Memory B cell (primary cell): Measurements from ENCODE around the gene ABCB10.

ENCODE experiments used
- ATAC-seq: fragments of 150-1000 bp; cut with Tn5 transposase; 2 replicates; pipeline ENCODE4 v1.10.0; 2021; ENCODE audit warnings: low read depth, mild to moderate bottlenecking, moderate library complexity
- DNase-seq, 2 donors: peaks; one replicate each; pipeline ENCODE4 v3.0.0; 2022; ENCODE audit warnings: low spot score in 2 of 2
- H3K27ac Mint-ChIP-seq: one replicate; pipeline ENCODE4 v1.8.0; 2022; ENCODE audit warnings: mild to moderate bottlenecking, moderate library complexity, mixed read lengths
- H3K27me3 Mint-ChIP-seq: one replicate; pipeline ENCODE4 v1.8.0; 2022; ENCODE audit warnings: mixed read lengths
- H3K36me3 Mint-ChIP-seq: one replicate; pipeline ENCODE4 v1.8.0; 2022; ENCODE audit warnings: mild to moderate bottlenecking, mixed read lengths
- H3K4me1 Mint-ChIP-seq: one replicate; pipeline ENCODE4 v1.8.0; 2022; ENCODE audit warnings: mixed read lengths
- H3K4me3 Mint-ChIP-seq: one replicate; pipeline ENCODE4 v1.8.0; 2022; ENCODE audit warnings: mild to moderate bottlenecking, moderate library complexity, mixed read lengths
- H3K9me3 Mint-ChIP-seq: one replicate; pipeline ENCODE4 v1.8.0; 2022; ENCODE audit warnings: mixed read lengths

Gene ABCB10

GRCh38 chr1:229582011-229582694 is 23.6 kb upstream of the ABCB10 start:
- DNase-seq = no peak
- ATAC-seq = no peak
- no peak overlapping the region for H3K4me3 Mint-ChIP-seq
- H3K4me1 Mint-ChIP-seq = peaks cover 18% of the 10 kb centered on the region
- no peak overlapping the region for H3K27ac Mint-ChIP-seq
- no peaks in the 10 kb centered on the region for H3K9me3 Mint-ChIP-seq
- H3K36me3 Mint-ChIP-seq = no peaks in the 10 kb centered on the region
- H3K27me3 Mint-ChIP-seq = no peaks in the 10 kb centered on the region

GRCh38 chr1:229581485-229581884 is 23.0 kb upstream of the ABCB10 start:
- H3K4me1 Mint-ChIP-seq = peaks cover 17% of the 10 kb centered on the region
- no peaks in the 10 kb centered on the region for H3K27me3 Mint-ChIP-seq
- no peaks in the 10 kb centered on the region for H3K9me3 Mint-ChIP-seq
- H3K36me3 Mint-ChIP-seq = no peaks in the 10 kb centered on the region
- H3K4me3 Mint-ChIP-seq = no peak overlapping the region
- no peak for DNase-seq
- H3K27ac Mint-ChIP-seq = no peak overlapping the region
- no peak for ATAC-seq

DNA sequence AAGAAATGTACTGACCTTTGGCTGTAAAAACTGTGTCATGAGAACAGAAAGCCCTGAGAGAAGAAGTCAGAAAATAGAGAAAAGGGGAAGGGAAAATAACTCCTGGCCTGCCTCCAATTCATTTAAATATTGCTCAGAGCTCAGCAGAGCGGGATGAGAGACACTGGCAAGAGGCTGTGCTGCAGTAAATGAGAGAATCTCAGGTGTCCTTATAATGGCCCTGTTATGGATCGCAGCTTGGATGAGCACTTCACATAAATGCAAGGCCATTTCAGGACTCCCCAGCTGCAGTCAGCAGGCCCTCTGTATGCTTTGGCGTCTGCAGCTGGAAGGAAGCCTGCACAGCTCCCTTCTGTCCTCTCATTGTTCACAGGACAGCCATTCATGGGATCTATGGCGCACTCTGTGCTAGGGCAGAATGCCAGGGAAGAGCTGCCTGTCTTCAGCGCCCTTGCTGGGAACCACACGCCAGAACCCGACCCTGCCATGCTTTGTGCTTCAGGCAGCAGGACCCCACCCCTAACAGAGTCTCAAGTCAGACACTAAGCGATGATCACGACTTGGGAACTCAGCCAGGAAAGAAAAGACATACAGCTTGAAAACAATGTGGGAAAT is 20.7 kb upstream of the ABCB10 start:
- ATAC-seq = peak; percentile 96
- H3K4me1 Mint-ChIP-seq = peaks cover 17% of the 10 kb centered on the region
- H3K9me3 Mint-ChIP-seq = no peaks in the 10 kb centered on the region
- H3K36me3 Mint-ChIP-seq = no peaks in the 10 kb centered on the region
- peak; percentile 5 to 13 for DNase-seq
- peak overlapping the region; percentile 45 for H3K27ac Mint-ChIP-seq
- peak overlapping the region; percentile 76 for H3K4me3 Mint-ChIP-seq
- H3K27me3 Mint-ChIP-seq = no peaks in the 10 kb centered on the region

- Mint-ChIP-seq H3K36me3 (no peaks in the 10 kb centered on the region), H3K27ac (peak overlapping the region; percentile 45), H3K4me1 (peaks cover 17% of the 10 kb centered on the region), H3K4me3 (peak overlapping the region; percentile 76), H3K9me3 (no peaks in the 10 kb centered on the region), H3K27me3 (no peaks in the 10 kb centered on the region)
- DNase-seq (no peak), ATAC-seq (peak; percentile 54)
These were observed 19.9 kb upstream of the ABCB10 start for GRCh38 chr1:229578168-229579058.

- H3K4me1 Mint-ChIP-seq = peaks cover 20% of the 10 kb centered on the region
- no peak overlapping the region for H3K27ac Mint-ChIP-seq
- H3K4me3 Mint-ChIP-seq = no peak overlapping the region
These were observed 16.4 kb upstream of the ABCB10 start for GRCh38 chr1:229574679-229575442.

GRCh38 chr1:229572286-229572685 is 13.8 kb upstream of the ABCB10 start:
- Mint-ChIP-seq H3K27ac (no peak overlapping the region), H3K4me3 (no peak overlapping the region)
- no peak for ATAC-seq

More at GRCh38 chr1:229574679-229575442, 16.4 kb upstream of the ABCB10 start:
- no peaks in the 10 kb centered on the region for H3K9me3 Mint-ChIP-seq
- ATAC-seq (no peak), DNase-seq (no peak)
- H3K36me3 Mint-ChIP-seq = no peaks in the 10 kb centered on the region
- H3K27me3 Mint-ChIP-seq = no peaks in the 10 kb centered on the region

DNA sequence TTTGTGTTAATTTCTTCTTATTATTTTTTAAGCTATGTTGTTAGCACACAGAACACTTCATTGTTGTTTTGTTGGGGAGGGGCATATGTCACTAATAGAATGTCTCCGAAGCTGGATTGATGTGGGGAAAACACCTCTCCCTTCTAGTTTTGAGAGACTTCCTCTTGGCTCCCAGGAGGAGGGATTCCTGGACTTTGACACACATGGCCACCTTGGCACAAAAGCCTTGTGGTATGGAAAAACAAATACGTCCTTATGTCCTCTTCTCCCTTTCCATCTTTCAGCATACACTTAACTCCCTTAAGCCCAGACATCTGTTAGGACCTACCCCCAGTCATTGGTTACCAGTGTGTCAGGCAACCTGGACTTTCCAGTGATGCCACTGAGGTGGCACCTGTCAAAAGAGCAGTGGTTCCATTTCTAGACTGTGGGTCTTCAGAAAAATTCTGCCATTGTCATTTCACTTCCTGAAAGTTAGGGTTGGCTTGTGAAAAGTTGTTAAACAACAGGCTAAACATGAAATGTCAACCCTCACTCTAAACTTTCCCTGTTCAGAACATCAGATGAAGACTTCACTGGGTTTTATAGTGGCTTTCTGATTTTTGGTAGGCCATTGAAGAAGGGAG is 12.5 kb upstream of the ABCB10 start:
- H3K27ac Mint-ChIP-seq = no peak overlapping the region
- no peak for DNase-seq
- no peak for ATAC-seq
- H3K4me3 Mint-ChIP-seq = no peak overlapping the region
- no peaks in the 10 kb centered on the region for H3K9me3 Mint-ChIP-seq
- no peaks in the 10 kb centered on the region for H3K27me3 Mint-ChIP-seq
- H3K4me1 Mint-ChIP-seq = peaks cover 4% of the 10 kb centered on the region
- no peaks in the 10 kb centered on the region for H3K36me3 Mint-ChIP-seq

More at GRCh38 chr1:229572286-229572685, 13.8 kb upstream of the ABCB10 start:
- no peak for DNase-seq
- Mint-ChIP-seq H3K4me1 (peaks cover 4% of the 10 kb centered on the region), H3K9me3 (no peaks in the 10 kb centered on the region), H3K36me3 (no peaks in the 10 kb centered on the region), H3K27me3 (no peaks in the 10 kb centered on the region)

DNA sequence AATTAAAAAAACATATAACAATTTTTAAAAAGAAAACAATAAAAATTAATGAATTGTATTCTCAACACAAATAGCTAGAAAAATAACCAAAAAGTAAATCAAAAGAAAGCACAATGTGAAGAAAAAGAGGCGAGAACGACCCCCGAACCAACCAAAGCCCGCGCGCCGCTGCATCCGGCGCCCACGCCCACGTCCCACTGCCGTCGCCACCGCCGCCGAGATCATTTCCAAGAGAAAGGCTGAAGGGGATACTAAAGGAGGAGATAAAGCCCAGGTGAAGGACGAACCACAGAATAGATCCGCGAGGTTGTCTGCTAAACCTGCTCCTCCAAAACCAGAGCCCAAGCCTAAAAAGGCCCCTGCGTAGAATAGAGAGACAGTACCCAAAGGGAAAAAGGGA is 11.8 kb upstream of the ABCB10 start:
- H3K36me3 Mint-ChIP-seq = no peaks in the 10 kb centered on the region
- DNase-seq (no peak), ATAC-seq (no peak)
- H3K4me1 Mint-ChIP-seq = peaks cover 4% of the 10 kb centered on the region
- H3K27ac Mint-ChIP-seq = no peak overlapping the region
- no peaks in the 10 kb centered on the region for H3K27me3 Mint-ChIP-seq
- H3K9me3 Mint-ChIP-seq = no peaks in the 10 kb centered on the region
- no peak overlapping the region for H3K4me3 Mint-ChIP-seq

DNA sequence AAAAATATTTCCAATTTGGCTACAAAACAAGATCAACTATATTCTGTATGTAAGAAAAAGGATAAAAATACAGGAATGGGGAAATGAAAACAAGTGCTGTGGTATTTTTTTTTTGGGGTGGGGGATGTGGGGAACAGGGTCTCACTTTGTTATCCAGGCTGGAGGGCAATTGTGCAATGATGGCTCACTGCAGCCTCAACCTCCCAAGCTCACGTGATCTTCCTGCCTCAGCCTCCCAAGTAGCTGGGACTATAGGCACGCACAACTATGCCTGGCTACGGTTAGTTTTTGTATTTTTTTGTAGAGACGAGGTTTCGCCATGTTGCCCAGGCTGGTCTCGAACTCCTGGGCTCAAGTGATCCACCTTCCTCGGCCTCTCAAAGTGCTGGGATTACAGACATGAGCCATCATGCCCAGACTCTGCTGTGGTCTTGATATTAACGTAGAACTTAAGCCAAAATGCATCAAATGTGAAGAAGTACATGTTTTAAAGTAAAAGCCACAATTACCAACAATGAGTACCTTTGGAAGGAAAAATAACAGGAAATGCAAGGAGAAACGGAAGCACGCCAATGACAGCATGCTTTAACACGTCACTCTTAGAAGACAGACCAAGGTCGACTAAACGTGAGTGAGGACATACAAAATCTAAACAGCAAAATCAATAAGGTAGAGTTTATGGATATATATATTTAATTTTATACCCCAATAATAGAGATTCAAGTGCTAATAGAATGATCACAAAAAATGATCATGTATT is 8.8 kb upstream of the ABCB10 start:
- ATAC-seq (no peak), DNase-seq (no peak)
- no peaks in the 10 kb centered on the region for H3K27me3 Mint-ChIP-seq
- peaks cover 1% of the 10 kb centered on the region for H3K4me1 Mint-ChIP-seq
- no peak overlapping the region for H3K4me3 Mint-ChIP-seq
- no peak overlapping the region for H3K27ac Mint-ChIP-seq
- no peaks in the 10 kb centered on the region for H3K9me3 Mint-ChIP-seq
- no peaks in the 10 kb centered on the region for H3K36me3 Mint-ChIP-seq

DNA sequence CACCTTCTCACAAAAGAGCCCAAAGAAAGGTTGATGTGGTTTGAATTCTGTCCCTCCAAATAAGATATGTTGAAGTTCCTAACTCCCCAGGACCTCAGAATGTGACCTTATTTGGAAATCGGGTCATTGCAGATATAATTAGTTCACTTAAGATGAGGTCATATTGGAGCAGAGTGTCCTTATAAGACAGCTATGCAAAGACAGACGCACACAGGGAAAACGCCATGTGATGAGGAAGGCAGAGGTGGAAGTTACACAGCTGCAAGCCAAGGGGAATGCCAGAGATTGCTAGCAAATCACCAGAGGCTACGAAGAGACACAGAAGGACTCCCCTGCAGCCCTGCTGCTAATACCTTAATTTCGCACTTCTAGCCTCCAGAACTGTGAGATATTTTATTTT is 5.2 kb upstream of the ABCB10 start:
- no peak for ATAC-seq
- no peak for DNase-seq
- Mint-ChIP-seq H3K27me3 (no peaks in the 10 kb centered on the region), H3K27ac (no peak overlapping the region), H3K4me1 (peaks cover 6% of the 10 kb centered on the region), H3K9me3 (no peaks in the 10 kb centered on the region), H3K4me3 (no peak overlapping the region), H3K36me3 (no peaks in the 10 kb centered on the region)

DNA sequence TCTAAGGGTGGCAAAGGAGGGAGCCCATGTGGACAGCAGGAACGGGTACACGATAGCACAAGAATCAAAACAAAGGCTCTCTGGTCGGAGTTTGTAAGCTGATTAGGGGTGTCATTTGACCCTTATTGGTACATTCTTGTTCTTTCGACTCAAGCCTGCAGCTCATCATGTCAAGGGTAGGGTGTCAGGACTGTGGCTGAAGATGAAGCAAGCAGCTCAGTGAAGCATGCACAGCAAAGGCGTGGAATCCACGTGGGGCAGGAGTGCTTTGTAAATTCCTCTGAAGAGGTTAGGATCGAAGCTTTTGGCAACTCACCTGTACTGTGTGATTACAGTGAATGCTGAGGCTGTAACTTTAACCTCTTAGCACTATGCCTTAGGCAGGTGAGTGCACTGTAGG is 4.7 kb upstream of the ABCB10 start:
- ATAC-seq = no peak
- no peak for DNase-seq
- no peaks in the 10 kb centered on the region for H3K9me3 Mint-ChIP-seq
- no peaks in the 10 kb centered on the region for H3K27me3 Mint-ChIP-seq
- H3K36me3 Mint-ChIP-seq = no peaks in the 10 kb centered on the region
- peaks cover 6% of the 10 kb centered on the region for H3K4me1 Mint-ChIP-seq
- H3K27ac Mint-ChIP-seq = no peak overlapping the region
- no peak overlapping the region for H3K4me3 Mint-ChIP-seq

DNA sequence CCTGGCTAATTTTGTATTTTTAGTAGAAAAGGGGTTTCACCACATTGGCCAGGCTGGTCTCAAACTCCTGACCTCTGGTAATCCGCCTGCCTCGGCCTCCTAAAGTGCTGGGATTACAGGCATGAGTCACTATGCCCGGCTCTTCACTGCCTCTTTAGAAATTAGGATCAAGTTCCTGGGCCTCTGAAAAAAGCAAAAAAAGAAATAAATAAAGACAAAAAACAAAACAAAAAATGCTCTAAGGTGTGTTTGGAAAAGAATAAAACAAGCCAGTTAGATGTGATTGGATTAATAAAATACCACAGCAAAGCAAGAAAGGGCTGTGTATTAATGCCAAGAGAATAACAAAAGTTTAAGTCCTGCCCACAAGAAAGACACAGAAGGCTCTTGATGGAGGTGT is 4.2 kb upstream of the ABCB10 start:
- no peaks in the 10 kb centered on the region for H3K27me3 Mint-ChIP-seq
- ATAC-seq (no peak), DNase-seq (no peak)
- H3K4me3 Mint-ChIP-seq = no peak overlapping the region
- H3K27ac Mint-ChIP-seq = no peak overlapping the region
- H3K36me3 Mint-ChIP-seq = no peaks in the 10 kb centered on the region
- H3K4me1 Mint-ChIP-seq = peaks cover 7% of the 10 kb centered on the region
- H3K9me3 Mint-ChIP-seq = no peaks in the 10 kb centered on the region

GRCh38 chr1:229561141-229561540 is 2.6 kb upstream of the ABCB10 start:
- H3K4me1 Mint-ChIP-seq = peaks cover 16% of the 10 kb centered on the region
- no peaks in the 10 kb centered on the region for H3K9me3 Mint-ChIP-seq
- no peaks in the 10 kb centered on the region for H3K27me3 Mint-ChIP-seq
- DNase-seq (no peak), ATAC-seq (no peak)
- H3K36me3 Mint-ChIP-seq = no peaks in the 10 kb centered on the region
- no peak overlapping the region for H3K4me3 Mint-ChIP-seq
- no peak overlapping the region for H3K27ac Mint-ChIP-seq
